SKM-1 (cell line): ENCODE results near the gene DDX24.

ENCODE experiments used
- DNase-seq: peaks from one replicate; lab custom pipeline; 2025; ENCODE audit not compliant: unreplicated experiment; lab: John Stamatoyannopoulos, UW

DDX24 gene

DNA sequence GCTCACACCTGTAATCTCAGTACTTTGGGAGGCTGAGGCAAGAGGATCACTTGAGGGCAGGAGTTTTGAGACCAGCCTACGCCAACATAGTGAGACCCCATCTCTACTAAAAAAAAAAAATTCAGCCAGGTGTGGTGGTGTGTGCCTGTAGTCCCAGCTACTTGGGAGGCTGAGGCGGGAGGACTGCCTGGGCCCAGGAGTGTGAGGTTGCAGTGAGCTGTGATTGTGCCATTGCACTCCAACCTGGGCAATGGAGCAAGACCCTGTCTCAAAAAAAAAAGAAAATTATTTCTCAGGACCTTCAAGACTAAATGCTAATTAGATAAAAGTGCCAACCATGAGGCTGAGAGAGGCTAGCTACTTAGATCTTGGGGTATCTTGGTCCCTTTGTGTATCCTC is 31.4 kb downstream of the DDX24 start:
- DNase-seq: no peak

GRCh38 chr14:94048691-94049624 is 32.0 kb downstream of the DDX24 start:
- no peak for DNase-seq

DNA sequence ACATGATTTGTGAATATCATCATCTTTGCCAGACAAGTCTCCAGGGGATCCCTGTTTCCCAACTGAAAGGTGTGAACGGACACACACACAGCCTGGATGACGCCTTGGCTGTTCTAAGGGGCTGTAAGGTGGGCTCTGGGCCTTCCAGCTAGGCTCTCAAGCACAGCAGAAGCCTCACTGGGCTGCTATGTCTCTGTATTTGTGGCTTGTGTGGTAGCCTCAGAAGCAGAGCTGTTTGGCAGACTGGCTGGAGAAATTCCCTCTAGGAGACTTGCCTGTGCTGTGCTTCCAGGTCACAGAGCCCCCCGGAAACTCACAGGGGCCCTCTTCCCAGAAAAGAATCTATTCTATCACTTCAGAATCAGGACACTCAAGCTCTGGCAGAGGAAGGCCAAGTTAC is 33.4 kb downstream of the DDX24 start:
- no peak for DNase-seq

DNA sequence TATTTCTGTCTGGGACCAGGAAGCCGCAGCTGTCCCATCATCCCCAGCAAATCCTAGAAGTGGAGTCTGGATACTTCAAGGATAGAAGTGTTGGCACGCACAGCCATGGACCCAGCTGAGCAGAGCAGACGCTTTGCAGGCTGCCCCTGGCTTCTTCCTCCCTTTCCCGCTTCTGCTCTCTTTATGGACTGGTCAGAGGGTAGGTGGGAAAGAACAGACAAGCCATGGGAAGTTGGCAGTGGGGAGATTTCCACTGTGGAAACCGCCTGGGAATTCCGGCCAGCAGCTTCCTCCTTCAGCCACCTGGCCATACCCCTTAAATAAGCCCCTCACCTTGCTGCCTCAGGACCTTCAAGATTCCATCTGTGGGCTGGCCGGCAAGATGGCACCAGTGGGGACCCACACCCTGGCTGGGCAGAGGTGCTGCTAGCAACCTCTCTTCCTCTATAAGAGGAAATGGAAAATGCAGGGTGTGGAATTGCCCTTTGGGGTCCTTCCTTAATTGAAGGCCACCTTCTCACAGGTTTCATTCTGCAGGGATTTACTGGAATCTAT is 34.2 kb downstream of the DDX24 start:
- no peak for DNase-seq

GRCh38 chr14:94045563-94046345 is 35.2 kb downstream of the DDX24 start:
- DNase-seq: no peak

DNA sequence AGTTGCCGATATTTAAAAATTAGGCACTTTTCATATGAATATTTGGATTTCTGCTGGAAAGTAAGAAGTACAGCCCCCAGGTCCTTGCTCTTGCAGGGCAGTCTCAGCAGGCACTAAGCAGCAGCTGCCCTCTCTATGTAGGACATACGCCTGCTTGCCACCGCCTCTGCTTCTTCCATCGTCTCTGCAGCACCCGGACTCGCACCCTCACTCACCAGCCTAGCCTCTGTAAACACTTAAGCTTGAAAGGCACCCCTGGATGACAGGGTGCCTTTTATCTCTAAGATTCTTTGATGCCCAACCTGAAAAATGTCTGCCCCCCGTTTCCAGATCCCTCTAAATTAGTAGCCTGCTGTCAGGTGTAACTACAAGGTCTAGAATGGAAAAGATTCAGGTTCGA is 35.9 kb downstream of the DDX24 start:
- DNase-seq: no peak

DNA sequence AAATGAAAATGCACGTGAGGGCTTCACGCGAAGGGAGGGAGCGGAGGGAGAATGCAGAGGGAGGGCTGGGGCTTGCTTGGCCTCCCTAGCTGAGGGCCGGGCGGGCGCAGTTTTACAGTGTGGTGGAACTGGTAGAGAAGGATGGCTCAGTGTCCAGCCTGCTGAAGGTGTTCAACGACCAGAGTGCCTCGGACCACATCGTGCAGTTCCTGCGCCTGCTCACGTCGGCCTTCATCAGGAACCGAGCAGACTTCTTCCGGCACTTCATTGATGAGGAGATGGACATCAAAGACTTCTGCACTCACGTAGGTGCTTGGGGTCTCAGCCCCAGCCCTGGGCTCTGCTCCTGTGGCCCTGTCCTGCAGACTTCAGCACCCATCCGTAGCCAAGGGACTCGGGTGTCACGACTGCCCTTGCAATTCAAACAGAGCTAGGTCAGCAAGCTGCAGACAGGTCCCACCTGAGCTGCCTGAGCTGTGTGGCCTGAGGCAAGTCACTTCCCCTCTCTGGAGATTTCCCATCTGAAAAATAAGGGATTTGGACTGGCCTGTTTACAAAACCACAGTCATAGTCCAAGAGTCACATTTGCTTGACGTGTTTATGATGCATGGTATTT is 36.4 kb downstream of the DDX24 start:
- no peak for DNase-seq

DNA sequence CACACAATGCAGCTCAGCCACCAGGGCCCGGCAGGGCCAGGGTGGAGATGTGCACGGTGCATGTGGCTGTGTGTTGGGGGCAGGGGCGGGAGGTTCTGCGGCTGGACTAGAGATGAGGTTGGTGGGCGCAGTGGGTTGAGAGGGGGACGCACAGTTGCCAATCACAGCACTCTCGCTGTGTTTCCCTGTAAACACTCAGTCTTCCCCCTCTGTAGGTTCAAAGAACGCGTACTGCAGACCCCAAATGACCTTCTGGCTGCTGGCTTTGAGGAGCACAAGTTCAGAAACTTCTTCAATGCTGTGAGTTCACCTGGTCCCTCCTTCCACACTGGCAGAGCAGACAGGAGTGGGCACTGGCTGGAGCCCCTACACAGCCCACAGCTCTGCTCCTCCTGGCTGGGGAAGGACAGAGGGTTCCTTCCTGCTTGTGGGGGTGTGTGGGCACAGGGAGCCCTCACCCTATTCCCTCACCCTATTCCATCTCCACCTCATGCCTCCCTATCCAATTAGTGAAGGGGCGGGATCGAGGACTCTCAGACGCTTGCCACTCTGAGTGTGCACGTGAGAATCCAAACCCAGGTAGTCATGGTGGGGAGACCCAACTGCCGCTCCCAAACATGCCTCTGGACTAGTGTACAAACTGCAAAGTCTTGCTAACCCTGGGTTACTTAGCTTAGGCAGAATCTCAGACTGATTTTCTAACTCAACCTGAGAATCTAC is 37.1 kb downstream of the DDX24 start:
- DNase-seq: no peak

GRCh38 chr14:94043111-94043755 is 37.8 kb downstream of the DDX24 start:
- DNase-seq: no peak

DNA sequence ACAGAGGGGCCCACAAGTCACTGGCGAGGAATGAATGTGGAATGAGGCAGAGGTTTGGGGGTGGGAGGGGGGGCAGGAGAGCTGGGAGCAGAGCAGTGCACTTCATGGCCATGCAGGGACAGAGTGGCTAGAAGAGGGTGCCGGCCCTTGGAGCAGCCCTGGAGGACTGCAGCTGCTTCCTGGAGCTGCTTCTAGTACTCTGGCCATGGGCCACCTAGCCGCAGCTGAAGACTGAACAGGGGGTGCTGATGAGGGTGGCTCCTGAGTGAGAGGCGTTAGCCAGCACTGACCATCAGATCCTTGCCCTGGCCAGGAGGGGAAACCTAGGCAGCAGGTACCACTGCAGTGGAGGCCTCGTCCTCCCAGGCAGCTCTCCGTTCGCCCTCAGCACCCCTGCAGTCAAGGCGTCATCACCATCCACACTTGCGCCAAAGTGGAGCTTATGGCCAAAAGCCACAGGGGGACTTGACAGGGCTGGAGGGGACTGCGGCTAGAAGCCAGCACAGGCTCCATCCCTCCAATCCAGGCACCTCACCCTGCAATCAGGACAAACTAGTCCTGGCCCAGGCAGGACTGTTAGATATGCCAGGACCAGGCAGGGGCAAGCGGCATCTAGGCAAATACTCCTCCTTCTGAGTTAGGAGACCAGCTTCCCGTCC is 38.4 kb downstream of the DDX24 start:
- DNase-seq: no peak

GRCh38 chr14:94041551-94042346 is 39.3 kb downstream of the DDX24 start:
- no peak for DNase-seq

- DNase-seq: no peak
These were observed 40.2 kb downstream of the DDX24 start for GRCh38 chr14:94040796-94041195.

DNA sequence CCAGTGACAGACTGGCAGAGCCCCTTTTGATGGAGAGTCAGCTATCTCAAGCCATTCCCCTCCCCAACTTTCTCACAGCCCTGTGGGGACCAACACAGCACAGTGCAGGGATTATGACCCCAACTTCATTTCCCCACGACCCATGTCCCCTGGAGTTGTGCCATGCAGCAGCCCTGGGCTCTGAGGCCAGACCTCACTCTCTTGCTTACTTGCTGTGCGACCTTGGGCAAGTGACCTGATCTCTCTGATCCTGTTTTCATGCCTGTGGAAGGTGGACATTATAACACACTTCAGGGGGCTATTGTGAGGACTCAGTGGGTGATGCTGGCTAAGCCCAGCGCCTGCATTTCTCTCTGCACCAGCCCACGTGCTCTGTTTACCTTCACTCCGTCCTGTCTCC is 40.8 kb downstream of the DDX24 start:
- DNase-seq: no peak

- no peak for DNase-seq
These were observed 41.9 kb downstream of the DDX24 start for GRCh38 chr14:94038921-94039629.

DNA sequence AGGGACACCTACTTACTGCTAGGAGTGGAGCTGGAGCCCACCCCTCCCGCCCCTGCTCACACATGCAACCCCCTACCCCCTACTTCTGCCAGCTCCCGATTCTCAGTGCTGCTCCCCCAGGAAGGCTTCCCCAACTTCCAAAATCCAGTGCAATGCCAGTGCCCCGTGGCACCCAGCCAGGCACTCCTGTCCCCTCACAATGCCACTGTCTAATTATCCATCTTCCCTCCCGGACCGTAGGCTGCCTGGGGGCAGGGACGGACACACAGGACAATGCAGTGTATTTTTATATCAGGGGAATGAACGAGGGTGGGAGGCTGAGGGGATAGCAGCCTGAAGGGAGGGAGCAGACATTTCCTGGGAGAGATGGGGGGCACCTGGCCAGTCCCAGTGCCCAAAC is 42.5 kb downstream of the DDX24 start:
- no peak for DNase-seq

GRCh38 chr14:94037954-94038353 is 43.0 kb downstream of the DDX24 start:
- DNase-seq: no peak

GRCh38 chr14:94036313-94037167 is 44.5 kb downstream of the DDX24 start:
- DNase-seq: no peak
